Stimulated activated CD8-positive, alpha-beta memory T cell treated with anti-CD3 and anti-CD28 coated beads, Interleukin-15, amount 100 ng/mL, for 1 hour (primary cell): Measurements from ENCODE around the gene RNU7-1.

Experiments
- DNase-seq: peaks from one replicate; pipeline ENCODE4 v3.0.0-alpha.2; 2020; ENCODE audit warnings: low read depth

The RNU7-1 gene

GRCh38 chr12:6965026-6965661 lies 21.5 kb downstream of the RNU7-1 start:
- DNase-seq: peak; percentile 84

- DNase-seq: no peak
These were observed 22.1 kb downstream of the RNU7-1 start for GRCh38 chr12:6965714-6966113.

DNA sequence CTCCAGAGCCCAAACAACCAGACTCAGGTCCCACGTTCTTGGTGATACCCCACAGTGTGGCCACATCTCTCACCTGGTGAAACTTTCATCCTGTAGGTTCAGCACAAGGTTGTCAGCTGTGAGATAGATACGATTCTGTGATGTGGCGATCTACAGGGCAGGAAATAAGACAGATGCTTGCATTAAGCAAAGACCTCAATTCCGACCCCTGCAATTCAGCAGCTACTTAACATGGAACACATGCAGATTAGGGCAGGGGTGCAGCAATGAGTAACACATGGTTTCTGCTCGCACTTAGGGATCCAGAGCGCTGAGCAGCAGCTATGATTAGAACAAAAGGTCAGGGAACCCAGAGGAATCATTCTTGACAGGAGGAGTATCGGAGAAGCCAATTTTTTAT lies 22.7 kb downstream of the RNU7-1 start:
- DNase-seq: no peak

GRCh38 chr12:6967651-6968100 lies 24.1 kb downstream of the RNU7-1 start:
- no peak for DNase-seq

- no peak for DNase-seq
These were observed 24.8 kb downstream of the RNU7-1 start for GRCh38 chr12:6968426-6968825.

- no peak for DNase-seq
These were observed 26.5 kb downstream of the RNU7-1 start for GRCh38 chr12:6970096-6970527.

DNA sequence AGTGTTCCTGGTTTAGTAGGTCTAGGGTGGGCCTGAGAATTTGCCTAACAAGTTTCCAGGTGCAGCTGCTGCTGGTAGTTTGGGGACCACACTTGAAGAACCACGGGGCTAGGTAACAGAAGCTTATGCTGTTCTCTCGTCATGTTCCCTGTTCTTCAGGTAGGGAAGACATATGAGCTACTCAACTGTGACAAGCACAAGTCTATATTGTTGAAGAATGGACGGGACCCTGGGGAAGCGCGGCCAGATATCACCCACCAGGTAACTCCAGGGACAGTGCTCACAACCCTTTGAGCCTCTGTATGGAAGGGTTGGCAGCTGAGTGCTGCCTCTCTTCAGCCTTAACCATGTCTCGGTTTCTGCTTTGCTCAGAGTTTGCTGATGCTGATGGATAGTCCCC lies 30.6 kb downstream of the RNU7-1 start:
- no peak for DNase-seq

DNA sequence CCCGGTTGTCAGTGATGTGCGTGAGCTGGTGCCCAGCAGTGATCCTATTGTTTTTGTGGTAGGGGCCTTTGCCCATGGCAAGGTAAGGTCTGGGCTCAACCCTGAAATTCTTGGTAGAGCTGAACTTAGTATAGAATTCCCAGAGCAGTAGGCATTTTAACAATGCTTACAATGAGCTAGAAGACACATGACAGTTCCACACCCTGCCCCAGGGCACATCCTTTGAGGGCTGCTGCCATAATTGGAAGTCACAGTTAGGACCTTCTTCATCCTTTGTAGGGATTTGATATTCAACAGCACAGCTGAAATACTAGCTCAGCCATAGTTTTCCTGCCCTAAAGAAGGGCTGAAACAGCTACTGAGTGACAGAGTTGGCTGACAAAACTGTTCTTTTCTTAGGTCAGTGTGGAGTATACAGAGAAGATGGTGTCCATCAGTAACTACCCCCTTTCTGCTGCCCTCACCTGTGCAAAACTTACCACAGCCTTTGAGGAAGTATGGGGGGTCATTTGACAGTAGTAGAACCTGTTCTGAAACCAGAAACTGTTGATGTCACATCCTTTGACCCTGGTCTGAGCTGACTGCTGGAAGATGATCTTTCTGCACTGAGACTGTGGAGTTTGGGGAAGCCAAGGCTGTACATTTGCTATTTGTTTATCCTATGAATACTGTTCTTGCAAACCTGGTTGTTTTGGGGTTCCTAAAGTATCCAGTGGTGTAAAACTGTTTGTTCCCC lies 31.8 kb downstream of the RNU7-1 start:
- DNase-seq: no peak

DNA sequence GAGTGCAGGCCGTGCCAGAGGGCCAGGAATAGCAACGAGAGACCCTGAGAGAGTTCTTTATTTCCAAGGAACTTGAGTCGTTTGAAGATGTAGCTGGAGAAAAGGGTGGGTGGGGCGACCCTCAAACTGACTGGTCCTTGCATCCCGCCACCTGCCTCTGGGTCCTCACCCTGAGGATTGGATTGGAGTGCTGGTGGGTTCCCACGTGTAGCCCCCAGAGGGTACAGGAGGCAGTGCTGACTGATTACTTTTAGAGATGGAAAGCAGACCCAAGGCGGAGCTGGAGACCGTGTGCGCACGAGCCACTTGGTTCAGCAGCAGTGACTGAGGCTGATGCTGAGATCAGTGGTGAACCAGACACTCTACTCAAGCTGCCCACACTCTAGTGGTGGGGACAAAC lies 34.0 kb downstream of the RNU7-1 start:
- DNase-seq: no peak

- no peak for DNase-seq
These were observed 34.6 kb downstream of the RNU7-1 start for GRCh38 chr12:6978188-6978587.

DNA sequence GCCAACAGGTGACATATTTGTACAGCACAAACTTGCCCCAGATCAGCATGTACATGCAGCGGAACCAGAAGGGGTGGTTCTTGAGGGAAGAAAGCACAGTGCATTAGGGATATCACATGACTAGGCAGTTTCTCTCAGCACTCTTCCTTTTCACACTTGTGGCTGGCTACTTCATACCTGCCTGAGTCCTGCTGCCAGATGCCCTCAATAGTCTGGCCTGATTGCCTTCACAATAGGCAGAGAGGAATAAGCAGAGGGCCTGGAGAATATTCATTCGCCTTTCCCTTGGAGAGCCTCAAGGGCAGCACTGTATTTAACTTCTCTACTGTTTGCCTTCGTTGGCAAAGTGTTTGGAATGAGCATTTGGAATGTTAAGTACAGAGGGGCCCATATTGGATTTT lies 35.0 kb downstream of the RNU7-1 start:
- no peak for DNase-seq

- no peak for DNase-seq
These were observed 35.4 kb downstream of the RNU7-1 start for GRCh38 chr12:6979021-6979420.

DNA sequence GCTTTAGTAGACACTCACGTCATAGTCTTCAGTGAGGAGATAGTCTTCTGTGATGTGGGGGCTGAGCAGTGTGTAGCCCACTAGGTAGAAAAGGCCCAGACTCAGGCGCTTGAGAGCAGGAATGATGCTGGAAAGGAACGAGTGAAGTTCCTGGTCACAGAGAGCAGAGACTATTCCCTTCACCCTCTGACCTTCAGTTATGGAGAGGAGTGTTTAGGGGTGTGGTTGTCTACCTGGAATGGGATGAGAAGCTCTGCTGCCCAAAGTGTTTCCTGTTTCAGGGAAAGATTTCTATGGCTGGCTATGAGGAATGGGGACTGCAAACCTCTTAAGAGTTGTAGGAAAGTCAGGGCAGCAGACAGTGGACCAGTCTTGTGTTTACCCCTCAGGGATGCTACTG lies 35.8 kb downstream of the RNU7-1 start:
- DNase-seq: no peak

GRCh38 chr12:6980075-6980474 lies 36.5 kb downstream of the RNU7-1 start:
- DNase-seq: no peak

- no peak for DNase-seq
These were observed 37.1 kb downstream of the RNU7-1 start for GRCh38 chr12:6980740-6981139.

DNA sequence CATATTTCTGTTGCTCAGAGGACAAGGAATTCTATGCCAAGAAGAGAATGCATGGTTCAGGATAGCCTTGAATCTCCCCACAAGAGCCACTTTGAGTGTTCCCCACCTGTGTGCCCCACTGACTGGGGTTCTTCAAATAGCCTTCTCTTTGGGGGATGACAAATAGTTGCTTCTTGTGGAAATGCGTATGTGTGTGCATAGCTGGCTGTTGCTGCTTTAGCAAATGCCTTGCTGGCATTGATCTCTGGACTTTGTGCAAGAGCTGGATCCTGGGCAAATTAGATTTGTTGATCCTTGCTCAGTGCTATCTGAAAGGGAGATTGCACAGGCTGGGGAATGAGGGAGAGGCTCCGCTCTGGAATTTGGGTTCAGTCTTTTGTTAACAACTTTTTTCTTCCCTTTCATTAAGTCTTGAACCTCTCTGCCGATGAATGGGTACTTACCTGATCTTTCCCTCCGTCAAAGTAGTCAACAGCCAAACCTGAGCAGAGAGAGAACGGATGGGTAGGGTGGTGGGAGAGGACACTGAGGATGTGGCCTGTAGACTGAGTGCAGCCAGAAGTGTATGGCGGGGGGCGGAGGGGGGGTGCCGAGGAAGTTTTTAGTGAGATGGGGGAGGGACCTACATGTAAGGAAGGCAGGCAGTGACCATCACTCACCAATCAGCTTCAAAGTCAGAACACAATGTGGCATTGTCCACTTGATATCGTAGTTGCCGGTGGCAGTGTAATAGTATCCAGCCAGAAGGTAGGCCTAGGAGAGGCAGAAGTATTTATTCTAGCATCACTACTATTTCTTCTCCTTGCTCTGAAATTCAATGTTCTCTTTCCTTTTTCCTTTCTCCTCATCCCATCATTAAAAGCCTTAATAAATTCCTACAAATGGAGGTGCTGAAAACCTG lies 37.8 kb downstream of the RNU7-1 start:
- no peak for DNase-seq

DNA sequence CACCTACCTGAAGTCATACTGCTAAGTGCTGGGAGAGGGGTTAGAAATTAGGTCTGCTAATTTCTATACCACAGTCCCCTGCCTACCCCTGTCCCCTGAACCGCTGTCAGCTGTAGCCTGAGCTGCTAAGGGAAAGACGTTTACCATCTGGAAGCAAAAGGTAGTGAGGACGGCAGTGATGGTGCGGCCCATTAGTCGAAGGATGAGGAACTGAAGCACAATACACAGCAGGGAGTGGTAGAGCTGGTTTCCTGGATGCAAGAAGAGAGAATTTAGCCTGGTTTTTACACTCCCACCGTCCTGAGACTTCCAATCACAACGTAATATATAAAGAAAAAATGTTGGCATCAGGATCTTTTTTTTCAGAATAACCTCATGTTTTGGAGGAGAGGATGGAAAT lies 38.9 kb downstream of the RNU7-1 start:
- no peak for DNase-seq

DNA sequence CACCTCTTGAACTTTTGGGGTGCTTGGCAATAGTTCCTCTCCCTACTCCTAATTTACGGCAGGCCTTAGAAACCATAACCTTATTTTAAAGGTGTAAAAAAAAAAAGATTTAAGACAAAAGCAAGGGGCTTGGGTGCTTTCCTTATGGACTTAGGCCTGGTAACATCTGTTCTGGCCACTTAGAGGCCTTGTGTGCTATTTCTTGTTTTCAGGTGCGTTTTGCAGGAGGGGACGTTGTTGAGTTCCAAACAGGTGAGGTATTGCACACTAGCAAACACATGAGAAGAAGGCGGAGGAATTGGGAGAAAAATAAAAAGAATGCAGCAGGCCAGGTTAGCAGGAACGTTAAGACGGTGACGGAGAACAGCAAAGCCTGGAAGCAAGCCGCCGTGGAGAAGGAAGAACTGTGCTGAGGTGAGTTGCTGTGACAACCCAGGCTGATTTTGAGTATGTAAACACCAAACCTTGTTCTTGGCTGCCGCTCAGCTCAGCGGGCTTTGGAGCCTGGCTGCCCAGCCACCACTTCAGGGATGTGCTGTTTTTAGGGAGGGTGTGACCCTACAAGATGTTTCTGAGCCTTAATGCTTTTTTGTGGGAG lies 44.4 kb downstream of the RNU7-1 start:
- no peak for DNase-seq
